GM23338 (cell line): ENCODE results near the gene ARHGEF39. TPM values are rescaled to one million over a fixed set of nuclear protein-coding genes. Genes with fewer than 3 reads are reported as not detected.

Source experiments
- ATAC-seq: fragments of 200-7000 bp; cut with Tn5 transposase; 3 replicates; pipeline ENCODE4 v1.9.1; 2020
- DNase-seq: peaks from one replicate; pipeline ENCODE4 v3.0.0-alpha.2; 2015; ENCODE audit warnings: low spot score
- H2AFZ ChIP-seq: fragments of 200-600 bp; sonication (generic); 2 replicates; pipeline ENCODE4 v1.8.0; 2016; ENCODE audit warnings: antibody characterized with exemption, mild to moderate bottlenecking, moderate library complexity
- H3F3A ChIP-seq: fragments of 200-600 bp; sonication (generic); replicated peaks from 2 replicates; pipeline ENCODE4 v1.8.0; 2017; ENCODE audit warnings: antibody characterized with exemption, mixed run types, low read depth
- H3K27ac ChIP-seq: fragments of 200-600 bp; sonication (generic); 2 replicates; pipeline ENCODE4 v1.6.1; 2016; ENCODE audit warnings: low read depth
- H3K27me3 ChIP-seq: fragments of 200-600 bp; sonication (generic); 2 replicates; pipeline ENCODE4 v1.8.0; 2016; ENCODE audit warnings: mild to moderate bottlenecking, mixed run types, moderate library complexity; ENCODE audit not compliant: insufficient read depth
- H3K36me3 ChIP-seq: fragments of 200-600 bp; sonication (generic); 2 replicates; pipeline ENCODE4 v1.8.0; 2016; ENCODE audit warnings: mild to moderate bottlenecking; ENCODE audit not compliant: insufficient read depth
- H3K4me1 ChIP-seq: fragments of 200-600 bp; sonication (generic); 2 replicates; pipeline ENCODE4 v1.8.0; 2016; ENCODE audit warnings: mild to moderate bottlenecking, moderate library complexity; ENCODE audit not compliant: insufficient read depth
- H3K4me2 ChIP-seq: fragments of 200-600 bp; sonication (generic); 2 replicates; pipeline ENCODE4 v1.7.1; 2017; ENCODE audit warnings: mixed run types
- H3K4me3 ChIP-seq: fragments of 200-600 bp; sonication (generic); 2 replicates; pipeline ENCODE4 v1.6.1; 2016; ENCODE audit warnings: mixed run types
- H3K79me2 ChIP-seq: fragments of 200-600 bp; sonication (generic); replicated peaks from 2 replicates; pipeline ENCODE4 v1.8.0; 2017; ENCODE audit warnings: mild to moderate bottlenecking; ENCODE audit not compliant: insufficient read depth
- H3K9me2 ChIP-seq: fragments of 200-600 bp; sonication (generic); 2 replicates; pipeline ENCODE4 v1.8.0; 2017; ENCODE audit not compliant: insufficient read depth
- H4K20me1 ChIP-seq: fragments of 200-600 bp; sonication (generic); replicated peaks from 2 replicates; pipeline ENCODE4 v1.8.0; 2017; ENCODE audit warnings: mild to moderate bottlenecking; ENCODE audit not compliant: insufficient read depth
- H3K27ac Mint-ChIP-seq: 2 replicates; pipeline ENCODE4 v1.8.0; 2020; ENCODE audit warnings: inconsistent platforms, mild to moderate bottlenecking, moderate library complexity, mixed read lengths
- H3K27me3 Mint-ChIP-seq: 3 replicates; pipeline ENCODE4 v1.8.0; 2022; ENCODE audit warnings: low read depth, mild to moderate bottlenecking, moderate library complexity, mixed read lengths, inconsistent platforms; ENCODE audit not compliant: insufficient read depth, poor library complexity
- H3K36me3 Mint-ChIP-seq: 3 replicates; pipeline ENCODE4 v1.8.0; 2021; ENCODE audit warnings: low read depth, mild to moderate bottlenecking, inconsistent platforms, moderate library complexity, mixed read lengths
- H3K4me1 Mint-ChIP-seq: 3 replicates; pipeline ENCODE4 v1.8.0; 2020; ENCODE audit warnings: mild to moderate bottlenecking, inconsistent platforms, mixed read lengths
- H3K4me3 Mint-ChIP-seq: 3 replicates; pipeline ENCODE4 v1.8.0; 2021; ENCODE audit warnings: moderate library complexity, mild to moderate bottlenecking, inconsistent platforms, mixed read lengths
- H3K9me3 Mint-ChIP-seq: 3 replicates; pipeline ENCODE4 v1.8.0; 2020; ENCODE audit warnings: moderate library complexity, mild to moderate bottlenecking, inconsistent platforms, mixed read lengths
- CREB1 ChIP-seq: fragments of 250-450 bp; sonication (Bioruptor Pico); IDR thresholded peaks from 2 replicates; pipeline ENCODE4 v1.5.0; 2020; ENCODE audit warnings: low read depth, mild to moderate bottlenecking, moderate library complexity
- POLR2AphosphoS5 ChIP-seq: IDR thresholded peaks from 2 replicates; pipeline ENCODE4 v1.6.1; 2016; ENCODE audit warnings: antibody characterized with exemption, low read depth
- ZNF114 ChIP-seq: fragments of 250-450 bp; sonication (Bioruptor Pico); IDR thresholded peaks from 2 replicates; pipeline ENCODE4 v1.5.0; 2020; ENCODE audit warnings: mild to moderate bottlenecking, moderate library complexity
- ZNF462 ChIP-seq: fragments of 250-450 bp; sonication (Bioruptor Pico); IDR thresholded peaks from 2 replicates; pipeline ENCODE4 v1.5.0; 2020; ENCODE audit warnings: mild to moderate bottlenecking, moderate library complexity
- polyA plus RNA-seq: library from polyadenylated mRNA; unstranded; fragments of >200 nt; fragmentation: Nextera tagmentation; extraction: Ambion mirVana; gene quantifications from 2 replicates; pipeline ENCODE4 v1.2.1, GENCODE V29; 2016
- total RNA-seq: library from RNA; depleted of rRNA; stranded (reverse); fragments of >200 nt; shearing (Covaris generic); gene quantifications from 2 replicates; pipeline ENCODE4 v1.2.3, GENCODE V29; 2014
- TF ChIP-seq, protein P1 (sequence below), 2 experiments: fragments of 200-600 bp in 1 of 2; sonication (generic) in 1 of 2; conservative IDR thresholded peaks; 2 replicates each; pipeline versions ENCODE4 v1.5.1 to v1.6.1; 2016 to 2017; ENCODE audit warnings: antibody characterized with exemption in 2 of 2, low read depth in 2 of 2, mild to moderate bottlenecking in 2 of 2, moderate library complexity in 1 of 2

Gene ARHGEF39
- total and polyA plus RNA-seq, 2 experiments from 2014 or later, result 16.8 to 31.0 TPM

DNA sequence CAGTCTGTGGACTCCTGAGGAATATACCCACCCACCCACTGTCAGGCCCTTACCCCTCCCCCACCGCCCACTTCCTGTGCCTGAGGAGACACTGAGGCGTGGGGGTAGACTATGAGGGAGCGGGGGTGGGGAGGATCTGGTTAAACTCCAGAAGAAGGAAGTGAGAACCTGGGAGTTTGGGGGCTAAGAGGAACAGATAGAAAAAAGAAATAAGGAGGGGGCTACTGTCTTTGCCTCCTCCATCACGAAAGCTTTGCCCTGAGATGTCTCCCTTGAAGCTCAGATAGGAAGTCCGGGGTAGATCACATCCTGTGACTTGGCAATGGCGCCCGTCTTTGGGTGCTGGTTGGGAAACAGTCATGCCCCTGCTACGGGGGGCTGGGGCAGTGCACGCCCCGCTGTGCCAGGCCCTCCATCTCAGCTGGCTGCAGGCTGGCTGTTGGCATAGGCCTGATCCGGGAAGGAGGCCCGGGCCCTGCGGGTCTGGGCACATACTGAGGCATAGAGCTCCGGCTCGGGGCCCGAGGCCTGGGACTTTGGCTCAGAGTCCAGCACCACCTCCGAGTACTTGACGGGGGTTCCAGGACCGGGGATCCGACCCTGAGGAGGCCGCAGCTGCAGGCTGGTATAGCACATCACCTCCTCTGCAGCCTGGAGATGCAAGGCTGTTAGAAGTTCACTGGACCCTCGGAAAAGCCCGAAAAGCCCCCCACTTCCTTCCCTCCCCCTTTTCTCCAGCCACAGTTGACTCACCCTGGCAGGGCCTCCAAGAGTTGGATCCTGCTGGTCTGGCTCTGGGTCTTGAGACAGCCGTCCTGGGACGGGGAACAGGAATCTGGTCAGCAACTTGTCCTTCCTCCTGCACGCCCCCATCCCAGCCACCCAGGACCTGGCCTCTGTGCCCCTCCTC is 15.3 kb downstream of the ARHGEF39 start (continued):
- no peak for TF ChIP-seq ZNF462 (CRISPR knock-in tag)

DNA sequence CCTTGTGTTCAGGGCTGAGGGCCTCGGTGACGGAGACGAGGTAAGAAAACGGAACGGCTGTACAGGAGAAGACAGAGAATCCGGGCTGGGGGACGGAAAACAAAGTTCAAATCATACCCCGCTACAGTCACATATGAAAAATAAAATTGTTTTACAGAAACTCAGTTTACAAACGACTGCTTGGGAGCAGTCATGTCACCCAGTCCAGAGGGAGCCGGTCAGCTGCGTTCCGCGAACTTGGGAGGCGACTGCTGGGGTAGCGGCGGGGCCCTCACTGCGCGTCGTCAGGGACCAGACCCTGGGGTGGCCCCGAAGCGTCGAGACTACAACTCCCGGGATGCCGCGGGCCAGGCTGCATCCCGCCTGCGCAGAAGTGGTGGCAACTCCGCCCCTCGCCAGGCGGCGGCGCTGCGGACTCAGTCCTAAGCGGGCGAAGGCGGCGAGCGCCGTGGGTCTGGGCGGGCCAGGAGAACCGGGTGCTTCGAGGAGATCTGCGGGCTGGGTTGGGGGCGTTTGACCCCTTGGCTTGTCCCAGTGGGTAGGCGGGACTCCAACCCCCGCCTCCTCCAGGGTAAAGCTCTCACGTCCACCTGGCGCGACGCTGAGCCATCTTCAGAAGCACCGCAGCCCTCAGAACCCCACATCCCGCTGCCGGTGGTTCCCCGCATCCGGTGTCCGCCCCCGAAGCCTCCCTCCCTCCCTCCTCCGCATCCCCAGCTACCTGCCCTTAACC is 18.3 kb downstream of the ARHGEF39 start:
- ATAC-seq, result peak; percentile 88
- no peaks in the 10 kb centered on the region for H3K9me2 ChIP-seq

More for the DNA sequence above, 18.3 kb downstream of the ARHGEF39 start:
- H3K4me3 ChIP-seq, result peak overlapping the region; percentile 95
- no peaks in the 10 kb centered on the region for H3K36me3 ChIP-seq
- peak overlapping the region; percentile 87; the same call in 1 of the 2 replicates for H3K27ac ChIP-seq
- no peaks in the 10 kb centered on the region; the same call in 2 of the 3 replicates for H3K36me3 Mint-ChIP-seq
- H3K27ac Mint-ChIP-seq, result peak overlapping the region; percentile 80
- TF ChIP-seq ZNF114 (CRISPR knock-in tag) (no peak), CREB1 (CRISPR knock-in tag) (peak; percentile 59), POLR2AphosphoS5 (peak; percentile 69)
- TF ChIP-seq, protein P1, sequence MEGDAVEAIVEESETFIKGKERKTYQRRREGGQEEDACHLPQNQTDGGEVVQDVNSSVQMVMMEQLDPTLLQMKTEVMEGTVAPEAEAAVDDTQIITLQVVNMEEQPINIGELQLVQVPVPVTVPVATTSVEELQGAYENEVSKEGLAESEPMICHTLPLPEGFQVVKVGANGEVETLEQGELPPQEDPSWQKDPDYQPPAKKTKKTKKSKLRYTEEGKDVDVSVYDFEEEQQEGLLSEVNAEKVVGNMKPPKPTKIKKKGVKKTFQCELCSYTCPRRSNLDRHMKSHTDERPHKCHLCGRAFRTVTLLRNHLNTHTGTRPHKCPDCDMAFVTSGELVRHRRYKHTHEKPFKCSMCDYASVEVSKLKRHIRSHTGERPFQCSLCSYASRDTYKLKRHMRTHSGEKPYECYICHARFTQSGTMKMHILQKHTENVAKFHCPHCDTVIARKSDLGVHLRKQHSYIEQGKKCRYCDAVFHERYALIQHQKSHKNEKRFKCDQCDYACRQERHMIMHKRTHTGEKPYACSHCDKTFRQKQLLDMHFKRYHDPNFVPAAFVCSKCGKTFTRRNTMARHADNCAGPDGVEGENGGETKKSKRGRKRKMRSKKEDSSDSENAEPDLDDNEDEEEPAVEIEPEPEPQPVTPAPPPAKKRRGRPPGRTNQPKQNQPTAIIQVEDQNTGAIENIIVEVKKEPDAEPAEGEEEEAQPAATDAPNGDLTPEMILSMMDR (conservative IDR thresholded peaks at IDR 0.05; ENCODE audit: low read depth in 2 of 2), result peak; percentile 57 to 95
- no peaks in the 10 kb centered on the region for H3K79me2 ChIP-seq
- peak overlapping the region; percentile 99 for H2AFZ ChIP-seq
- H3K9me3 Mint-ChIP-seq, result no peaks in the 10 kb centered on the region; the same call in 2 of the 3 replicates
- DNase-seq, result peak; percentile 96
- peaks cover 15% of the 10 kb centered on the region; the same call in 1 of the 2 replicates for H3F3A ChIP-seq
- peaks cover 35% of the 10 kb centered on the region for H3K27me3 Mint-ChIP-seq
- peak overlapping the region; percentile 83 for H3K4me3 Mint-ChIP-seq
- peak overlapping the region; percentile 97 for H3K4me2 ChIP-seq
- H3K27me3 ChIP-seq, result no peaks in the 10 kb centered on the region
- H4K20me1 ChIP-seq, result no peaks in the 10 kb centered on the region
- peaks cover 48% of the 10 kb centered on the region for H3K4me1 Mint-ChIP-seq
- peaks cover 43% of the 10 kb centered on the region for H3K4me1 ChIP-seq
